Measurements from ENCODE around the gene CSHL1.

CSHL1 gene

GRCh38 chr17:63937920-63938319 lies 26.9 kb upstream of the CSHL1 start:
- no peak for DNase-seq
- no peak overlapping the region for H3K4me3 ChIP-seq
- intact Hi-C loops (cut with DNase I; ENCODE audit: low total_unique reads), result no loop called here
- H3K36me3 ChIP-seq, result no peaks in the 10 kb centered on the region
- H3K9me3 ChIP-seq, result no peaks in the 10 kb centered on the region
- no peak overlapping the region for H3K27ac ChIP-seq
- H3K4me1 ChIP-seq, result no peaks in the 10 kb centered on the region
- TF ChIP-seq, protein P1, sequence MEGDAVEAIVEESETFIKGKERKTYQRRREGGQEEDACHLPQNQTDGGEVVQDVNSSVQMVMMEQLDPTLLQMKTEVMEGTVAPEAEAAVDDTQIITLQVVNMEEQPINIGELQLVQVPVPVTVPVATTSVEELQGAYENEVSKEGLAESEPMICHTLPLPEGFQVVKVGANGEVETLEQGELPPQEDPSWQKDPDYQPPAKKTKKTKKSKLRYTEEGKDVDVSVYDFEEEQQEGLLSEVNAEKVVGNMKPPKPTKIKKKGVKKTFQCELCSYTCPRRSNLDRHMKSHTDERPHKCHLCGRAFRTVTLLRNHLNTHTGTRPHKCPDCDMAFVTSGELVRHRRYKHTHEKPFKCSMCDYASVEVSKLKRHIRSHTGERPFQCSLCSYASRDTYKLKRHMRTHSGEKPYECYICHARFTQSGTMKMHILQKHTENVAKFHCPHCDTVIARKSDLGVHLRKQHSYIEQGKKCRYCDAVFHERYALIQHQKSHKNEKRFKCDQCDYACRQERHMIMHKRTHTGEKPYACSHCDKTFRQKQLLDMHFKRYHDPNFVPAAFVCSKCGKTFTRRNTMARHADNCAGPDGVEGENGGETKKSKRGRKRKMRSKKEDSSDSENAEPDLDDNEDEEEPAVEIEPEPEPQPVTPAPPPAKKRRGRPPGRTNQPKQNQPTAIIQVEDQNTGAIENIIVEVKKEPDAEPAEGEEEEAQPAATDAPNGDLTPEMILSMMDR (IDR thresholded peaks at IDR 0.05), result no peak
- H3K27me3 ChIP-seq, result peaks cover 0 to 8% of the 10 kb centered on the region in 2 donors

GRCh38 chr17:63937319-63937718 lies 26.3 kb upstream of the CSHL1 start:
- H3K27ac ChIP-seq, result no peak overlapping the region
- TF ChIP-seq, protein P1 (IDR thresholded peaks at IDR 0.05), result no peak
- H3K4me1 ChIP-seq, result no peaks in the 10 kb centered on the region
- peaks cover 0 to 11% of the 10 kb centered on the region in 2 donors for H3K27me3 ChIP-seq
- no peak overlapping the region for H3K4me3 ChIP-seq
- no peak for DNase-seq
- intact Hi-C loops (cut with DNase I; ENCODE audit: low total_unique reads), result no loop called here
- H3K9me3 ChIP-seq, result no peaks in the 10 kb centered on the region
- no peaks in the 10 kb centered on the region for H3K36me3 ChIP-seq

DNA sequence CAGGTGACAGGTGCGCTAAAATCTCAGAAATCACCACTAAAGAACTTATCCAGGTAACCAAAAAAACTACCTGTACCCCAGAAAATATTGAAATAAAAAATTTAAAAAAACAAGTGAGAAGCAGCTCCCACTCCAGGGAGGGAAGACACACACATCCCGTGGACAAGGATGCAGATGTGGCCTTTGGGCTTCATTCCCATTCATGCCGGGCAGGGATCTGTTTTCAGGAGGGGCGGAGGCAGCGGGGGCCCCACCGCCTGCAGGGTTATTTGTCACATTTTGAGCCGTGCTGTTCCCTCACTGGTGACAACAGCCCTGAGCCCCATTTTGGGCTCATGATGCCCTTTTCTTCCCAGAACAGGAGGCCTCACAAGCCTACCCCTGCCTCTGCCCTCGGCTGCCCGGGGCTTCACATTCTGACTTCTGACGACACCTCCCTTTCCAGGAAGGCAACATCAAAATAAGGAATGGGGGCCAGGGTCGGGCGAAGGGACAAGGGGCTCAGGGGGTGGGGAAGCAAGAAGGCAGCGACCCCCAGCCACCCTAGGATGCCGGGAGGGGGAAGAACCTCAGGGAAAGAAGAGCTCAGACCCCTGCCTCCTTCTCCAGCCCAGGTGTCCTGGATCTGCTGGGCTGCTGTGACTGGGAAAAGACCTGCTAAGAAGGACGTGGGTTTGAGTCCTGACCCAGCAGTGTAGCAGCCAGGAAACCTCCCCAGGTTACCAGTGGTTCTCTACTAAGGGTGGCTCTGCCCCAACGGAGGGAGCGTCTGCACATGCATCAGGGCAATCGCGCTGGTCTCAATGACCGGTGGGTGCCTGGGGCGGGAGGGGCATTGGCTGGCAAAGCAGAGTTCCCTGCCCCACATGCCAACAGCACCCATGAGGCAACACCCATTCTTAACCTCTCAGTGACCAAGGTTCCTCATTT lies 23.4 kb upstream of the CSHL1 start:
- Histone ChIP-seq H3K27ac (no peak overlapping the region), H3K4me3 (no peak overlapping the region), H3K27me3 (peaks cover 0 to 16% of the 10 kb centered on the region in 2 donors), H3K36me3 (no peaks in the 10 kb centered on the region), H3K9me3 (no peaks in the 10 kb centered on the region), H3K4me1 (peaks cover 0 to 6% (median 0%) of the 10 kb centered on the region in 4 donors)
- no peak for DNase-seq
- intact Hi-C loops (cut with DNase I; ENCODE audit: low total_unique reads), result no loop called here
- TF ChIP-seq, protein P1 (IDR thresholded peaks at IDR 0.05), result no peak

DNA sequence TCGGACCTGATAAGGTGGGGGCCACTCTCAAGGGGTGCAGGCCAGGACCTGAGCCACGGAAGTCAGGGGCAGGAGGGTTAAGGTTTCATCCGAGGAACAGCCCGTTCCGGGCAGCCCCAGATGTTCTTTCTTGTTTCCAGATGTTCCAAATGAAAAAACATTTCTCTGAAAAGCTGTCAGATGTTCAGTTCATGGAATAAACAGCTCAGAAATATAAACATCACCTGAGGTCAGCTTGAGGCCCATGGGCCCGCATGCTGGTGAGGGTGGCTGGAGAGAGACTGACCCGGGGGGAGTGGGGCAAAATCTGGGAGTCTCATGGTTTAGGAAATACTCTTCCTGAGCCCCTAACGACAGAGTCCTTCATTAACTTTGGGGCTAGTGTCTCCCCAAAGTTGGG lies 22.5 kb upstream of the CSHL1 start:
- H3K9me3 ChIP-seq, result no peaks in the 10 kb centered on the region
- no peaks in the 10 kb centered on the region for H3K36me3 ChIP-seq
- no peak overlapping the region for H3K27ac ChIP-seq
- no peak for DNase-seq
- peaks cover 0 to 6% (median 0%) of the 10 kb centered on the region in 4 donors for H3K4me1 ChIP-seq
- peaks cover 0 to 16% of the 10 kb centered on the region in 2 donors for H3K27me3 ChIP-seq
- H3K4me3 ChIP-seq, result no peak overlapping the region
- TF ChIP-seq, protein P1 (IDR thresholded peaks at IDR 0.05), result no peak
- intact Hi-C loops (cut with DNase I; ENCODE audit: low total_unique reads), result no loop called here

GRCh38 chr17:63932721-63933120 lies 21.7 kb upstream of the CSHL1 start:
- Histone ChIP-seq H3K36me3 (no peaks in the 10 kb centered on the region), H3K9me3 (no peaks in the 10 kb centered on the region), H3K27ac (no peak overlapping the region), H3K4me3 (no peak overlapping the region), H3K4me1 (peaks cover 0 to 6% (median 0%) of the 10 kb centered on the region in 4 donors), H3K27me3 (peaks cover 0 to 16% of the 10 kb centered on the region in 2 donors)
- TF ChIP-seq, protein P1 (IDR thresholded peaks at IDR 0.05), result no peak
- DNase-seq, result no peak
- intact Hi-C loops (cut with DNase I; ENCODE audit: low total_unique reads), result no loop called here

Measured in tibial artery (tissue), 4 donors.